ENCODE results near the gene PARP12.

DNA sequence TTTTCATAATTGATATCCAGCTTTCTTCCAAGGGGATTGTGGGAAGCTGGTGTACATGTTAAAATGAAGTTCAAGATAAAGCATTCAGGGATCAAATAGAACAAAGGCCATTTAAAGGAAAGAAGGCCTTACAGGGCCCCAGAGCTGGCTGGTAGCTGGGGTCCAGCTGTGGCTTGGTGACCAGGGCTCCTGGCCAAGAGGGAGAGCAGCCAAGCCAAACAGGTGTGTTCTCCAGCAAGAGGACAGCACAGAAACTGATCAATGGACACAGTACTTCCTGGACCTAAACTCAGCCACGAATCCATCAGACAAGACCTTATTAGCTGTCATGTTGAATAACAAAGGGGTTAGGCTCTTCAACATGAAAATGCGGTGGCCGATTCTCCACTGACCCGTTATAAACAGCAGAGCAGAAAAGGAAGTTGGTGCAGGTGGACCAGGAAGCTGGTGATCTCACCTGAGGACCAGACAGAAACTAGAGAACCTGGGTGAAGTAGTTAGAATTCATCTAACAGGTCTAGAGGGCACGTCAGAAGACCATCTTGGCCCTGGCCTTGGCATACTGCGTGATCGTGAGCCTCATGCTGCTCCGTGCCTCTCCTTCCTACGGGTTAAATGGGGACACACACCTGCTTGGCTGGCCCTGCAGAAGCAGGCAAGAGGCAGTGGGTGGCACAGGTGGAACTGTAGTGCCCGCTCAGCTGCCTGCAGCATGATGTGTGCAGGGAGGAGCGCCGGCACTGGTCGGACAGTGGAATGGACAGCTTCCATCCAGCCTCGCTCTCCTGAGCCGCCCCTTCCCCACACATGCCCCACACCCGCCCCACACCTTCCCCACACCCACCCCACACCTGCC is 53.8 kb downstream of the PARP12 start:
- TF ChIP-seq, protein P1, sequence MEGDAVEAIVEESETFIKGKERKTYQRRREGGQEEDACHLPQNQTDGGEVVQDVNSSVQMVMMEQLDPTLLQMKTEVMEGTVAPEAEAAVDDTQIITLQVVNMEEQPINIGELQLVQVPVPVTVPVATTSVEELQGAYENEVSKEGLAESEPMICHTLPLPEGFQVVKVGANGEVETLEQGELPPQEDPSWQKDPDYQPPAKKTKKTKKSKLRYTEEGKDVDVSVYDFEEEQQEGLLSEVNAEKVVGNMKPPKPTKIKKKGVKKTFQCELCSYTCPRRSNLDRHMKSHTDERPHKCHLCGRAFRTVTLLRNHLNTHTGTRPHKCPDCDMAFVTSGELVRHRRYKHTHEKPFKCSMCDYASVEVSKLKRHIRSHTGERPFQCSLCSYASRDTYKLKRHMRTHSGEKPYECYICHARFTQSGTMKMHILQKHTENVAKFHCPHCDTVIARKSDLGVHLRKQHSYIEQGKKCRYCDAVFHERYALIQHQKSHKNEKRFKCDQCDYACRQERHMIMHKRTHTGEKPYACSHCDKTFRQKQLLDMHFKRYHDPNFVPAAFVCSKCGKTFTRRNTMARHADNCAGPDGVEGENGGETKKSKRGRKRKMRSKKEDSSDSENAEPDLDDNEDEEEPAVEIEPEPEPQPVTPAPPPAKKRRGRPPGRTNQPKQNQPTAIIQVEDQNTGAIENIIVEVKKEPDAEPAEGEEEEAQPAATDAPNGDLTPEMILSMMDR (IDR thresholded peaks at IDR 0.05), result no peak
- TF ChIP-seq POLR2A (IDR thresholded peaks at IDR 0.05), result no peak
